Astrocyte (in vitro differentiated cells and primary cell): ENCODE results near the gene TIMM10B.

ENCODE experiments used
- CTCF ChIP-seq: IDR thresholded peaks from 2 replicates; pipeline ENCODE4 v1.5.1; 2011; ENCODE audit warnings: low read depth, mild to moderate bottlenecking, inconsistent platforms, low read length, moderate library complexity; ENCODE audit not compliant: insufficient read depth
- EZH2 ChIP-seq: IDR thresholded peaks from 2 replicates; pipeline ENCODE4 v1.6.1; 2012; ENCODE audit warnings: mild to moderate bottlenecking, low read length, inconsistent platforms; ENCODE audit not compliant: insufficient read depth

- no peak for TF ChIP-seq CTCF
- TF ChIP-seq EZH2 = no peak
Observed at GRCh38 chr11:6486256-6486655, 5.0 kb downstream of the TIMM10B start.
